H9 (cell line): ENCODE data around the gene LHX4. TPM values are rescaled to one million over a fixed set of nuclear protein-coding genes. Genes with fewer than 3 reads are reported as not detected.

Source experiments
- DNase-seq: peaks from one replicate; pipeline ENCODE4 v3.0.0-alpha.2; 2017
- H2AFZ ChIP-seq: one replicate; pipeline ENCODE4 v1.6.1; 2013; ENCODE audit warnings: mild to moderate bottlenecking, low read length, control low read depth, moderate library complexity
- H2AK5ac ChIP-seq: 2 replicates; pipeline ENCODE4 v1.6.1; 2013; ENCODE audit warnings: low read length, control low read depth, mixed read lengths; ENCODE audit not compliant: insufficient read length
- H2BK120ac ChIP-seq: one replicate; pipeline ENCODE4 v1.6.1; 2013; ENCODE audit warnings: low read depth, mild to moderate bottlenecking, low read length, control low read depth, inconsistent platforms; ENCODE audit not compliant: poor library complexity, severe bottlenecking
- H2BK12ac ChIP-seq: 2 replicates; pipeline ENCODE4 v1.6.1; 2013; ENCODE audit warnings: low read length, control low read depth, mixed read lengths, low read depth; ENCODE audit not compliant: insufficient read length
- H2BK15ac ChIP-seq: 2 replicates; pipeline ENCODE4 v1.6.1; 2013; ENCODE audit warnings: low read depth, low read length, control low read depth
- H2BK20ac ChIP-seq: one replicate; pipeline ENCODE4 v1.6.1; 2013; ENCODE audit warnings: low read depth, mild to moderate bottlenecking, low read length, control low read depth, inconsistent platforms; ENCODE audit not compliant: poor library complexity, severe bottlenecking
- H2BK5ac ChIP-seq: 2 replicates; pipeline ENCODE4 v1.6.1; 2013; ENCODE audit warnings: low read length, control low read depth, mixed read lengths; ENCODE audit not compliant: insufficient read length
- H3K14ac ChIP-seq: 2 replicates; pipeline ENCODE4 v1.6.1; 2013; ENCODE audit warnings: low read length, control low read depth; ENCODE audit not compliant: insufficient read depth
- H3K18ac ChIP-seq: 2 replicates; pipeline ENCODE4 v1.6.1; 2013; ENCODE audit warnings: low read depth, mild to moderate bottlenecking, mixed read lengths, low read length, control low read depth; ENCODE audit not compliant: insufficient read length
- H3K23ac ChIP-seq: 2 replicates; pipeline ENCODE4 v1.6.1; 2013; ENCODE audit warnings: low read length, control low read depth, mixed read lengths, low read depth; ENCODE audit not compliant: insufficient read length
- H3K23me2 ChIP-seq: 2 replicates; pipeline ENCODE4 v1.6.1; 2013; ENCODE audit warnings: low read depth, mild to moderate bottlenecking, mixed read lengths, low read length, control low read depth; ENCODE audit not compliant: insufficient read length, poor library complexity, severe bottlenecking
- H3K27ac ChIP-seq: 2 replicates; pipeline ENCODE4 v1.5.1; 2013; ENCODE audit warnings: low read length, control low read depth, mixed read lengths, low read depth; ENCODE audit not compliant: insufficient read length
- H3K27me3 ChIP-seq: 2 replicates; pipeline ENCODE4 v1.6.1; 2013; ENCODE audit warnings: low read length, control low read depth, inconsistent platforms; ENCODE audit not compliant: insufficient read depth
- H3K4ac ChIP-seq: 2 replicates; pipeline ENCODE4 v1.6.1; 2013; ENCODE audit warnings: low read depth, mild to moderate bottlenecking, control low read depth, inconsistent platforms, low read length, moderate library complexity
- H3K4me1 ChIP-seq: 2 replicates; pipeline ENCODE4 v1.6.1; 2013; ENCODE audit warnings: low read length, control low read depth, inconsistent platforms; ENCODE audit not compliant: insufficient read depth
- H3K4me2 ChIP-seq: 2 replicates; pipeline ENCODE4 v1.6.1; 2013; ENCODE audit warnings: low read length, control low read depth, mixed read lengths; ENCODE audit not compliant: insufficient read length, insufficient read depth
- H3K56ac ChIP-seq: 2 replicates; pipeline ENCODE4 v1.6.1; 2013; ENCODE audit warnings: low read depth, mild to moderate bottlenecking, mixed read lengths, low read length, control low read depth; ENCODE audit not compliant: insufficient read length
- H3K79me1 ChIP-seq: 2 replicates; pipeline ENCODE4 v1.6.1; 2013; ENCODE audit warnings: low read depth, mild to moderate bottlenecking, moderate library complexity, low read length, control low read depth, inconsistent platforms; ENCODE audit not compliant: insufficient read depth, poor library complexity, severe bottlenecking
- H3K79me2 ChIP-seq: 2 replicates; pipeline ENCODE4 v1.6.1; 2013; ENCODE audit warnings: low read length, control low read depth, inconsistent platforms; ENCODE audit not compliant: insufficient read depth
- H3K9ac ChIP-seq: 2 replicates; pipeline ENCODE4 v1.6.1; 2013; ENCODE audit warnings: low read length, control low read depth, mixed read lengths; ENCODE audit not compliant: insufficient read length; ENCODE audit errors: extremely low read depth
- H3K9me3 ChIP-seq: one replicate; pipeline ENCODE4 v1.6.1; 2013; ENCODE audit warnings: low read depth, low read length, inconsistent platforms; ENCODE audit not compliant: control insufficient read depth
- H3T11ph ChIP-seq: one replicate; pipeline ENCODE4 v1.6.1; 2013; ENCODE audit warnings: mild to moderate bottlenecking, low read length, control low read depth, inconsistent platforms
- H4K20me1 ChIP-seq: one replicate; pipeline ENCODE4 v1.6.1; 2013; ENCODE audit not compliant: control insufficient read depth, insufficient read length, insufficient read depth
- H4K5ac ChIP-seq: 2 replicates; pipeline ENCODE4 v1.6.1; 2013; ENCODE audit warnings: low read depth, mild to moderate bottlenecking, mixed read lengths, low read length, control low read depth; ENCODE audit not compliant: insufficient read length
- H4K8ac ChIP-seq: replicated peaks from 2 replicates; pipeline ENCODE4 v1.6.1; 2013; ENCODE audit warnings: low read length, control low read depth, mixed read lengths, low read depth; ENCODE audit not compliant: insufficient read length
- H4K91ac ChIP-seq: 2 replicates; pipeline ENCODE4 v1.6.1; 2013; ENCODE audit warnings: low read depth, mild to moderate bottlenecking, moderate library complexity, mixed read lengths, low read length, control low read depth; ENCODE audit not compliant: insufficient read length
- H3K27ac Mint-ChIP-seq, 3 experiments: 2 replicates in 2 of 3; 3 replicates in 1 of 3; pipeline ENCODE4 v1.8.0; 2020 to 2021; ENCODE audit warnings: mixed read lengths in 3 of 3, mild to moderate bottlenecking in 1 of 3, moderate library complexity in 1 of 3
- H3K27me3 Mint-ChIP-seq: 2 replicates; pipeline ENCODE4 v1.8.0; 2021; ENCODE audit warnings: low read depth, mild to moderate bottlenecking, moderate library complexity, mixed read lengths
- H3K36me3 Mint-ChIP-seq, 3 experiments: 2 replicates in 2 of 3; 3 replicates in 1 of 3; pipeline ENCODE4 v1.8.0; 2020 to 2021; ENCODE audit warnings: low read depth in 3 of 3, mixed read lengths in 3 of 3; ENCODE audit not compliant: insufficient read depth in 1 of 3
- H3K4me1 Mint-ChIP-seq, 2 experiments: 2 replicates each; pipeline ENCODE4 v1.8.0; 2020; ENCODE audit warnings: mixed read lengths in 2 of 2
- H3K4me3 Mint-ChIP-seq, 2 experiments: 2 replicates in 1 of 2; 3 replicates in 1 of 2; pipeline ENCODE4 v1.8.0; 2020 to 2021; ENCODE audit warnings: mild to moderate bottlenecking in 2 of 2, mixed read lengths in 2 of 2, moderate library complexity in 1 of 2
- H3K9me3 Mint-ChIP-seq, 2 experiments: 2 replicates in 1 of 2; 3 replicates in 1 of 2; pipeline ENCODE4 v1.8.0; 2020; ENCODE audit warnings: mild to moderate bottlenecking in 2 of 2, mixed read lengths in 2 of 2, moderate library complexity in 1 of 2
- CTCF ChIP-seq: fragments of 200-600 bp; sonication (generic); conservative IDR thresholded peaks from 3 replicates; pipeline ENCODE4 v1.8.0; 2021; ENCODE audit warnings: antibody characterized with exemption, mild to moderate bottlenecking
- WGBS: extraction: QIAGEN DNeasy Blood & Tissue Kit; methylation state at CpG from one replicate; pipeline ENCODE4 v1.1.7; 2013; ENCODE audit warnings: missing lambda C conversion rate, low lambda C conversion rate, mixed read lengths; ENCODE audit not compliant: insufficient read length; ENCODE audit errors: extremely low coverage; 5-methylcytosine and 5-hydroxymethylcytosine counted together
- total RNA-seq: library from RNA; stranded (reverse); gene quantifications from 2 replicates; pipeline ENCODE4 v1.2.1, GENCODE V29; 2021

LHX4 gene
- total RNA-seq, 1 experiment from 2014 or later = 1.9 TPM

GRCh38 chr1:180218806-180219765, 11.0 kb upstream of the LHX4 start:
- Mint-ChIP-seq H3K36me3 (peaks cover 0 to 2% (median 0%) of the 10 kb centered on the region in 3 experiments; a peak in 2 of 7 replicates), H3K9me3 (no peaks in the 10 kb centered on the region), H3K4me1 (peaks cover 6 to 17% of the 10 kb centered on the region in 2 experiments), H3K27me3 (peaks cover 53% of the 10 kb centered on the region), H3K27ac (peak overlapping the region in 1 of 3 experiments; percentile 48; a peak in 1 of 7 replicates), H3K4me3 (peak overlapping the region in 1 of 2 experiments; percentile 16; a peak in 1 of 5 replicates)
- Histone ChIP-seq H2BK5ac (no peak overlapping the region), H3K4me1 (0 out of 2 replicates have a peak, but pooled peaks cover 2% of the 10 kb centered on the region), H3K4ac (no peak overlapping the region), H3T11ph (no peak overlapping the region), H3K79me2 (no peaks in the 10 kb centered on the region), H3K27ac (no peak overlapping the region), H3K56ac (no peak overlapping the region), H3K4me2 (no peak overlapping the region), H3K79me1 (no peaks in the 10 kb centered on the region), H4K91ac (no peak overlapping the region), H4K5ac (no peak overlapping the region), H3K23me2 (no peaks in the 10 kb centered on the region), H2BK15ac (no peak overlapping the region), H4K8ac (no peak overlapping the region), H2AK5ac (no peak overlapping the region), H3K9me3 (no peaks in the 10 kb centered on the region), H3K14ac (no peak overlapping the region), H2AFZ (no peak overlapping the region), H3K18ac (no peak overlapping the region), H4K20me1 (no peaks in the 10 kb centered on the region), H3K9ac (no peak overlapping the region), H3K23ac (no peak overlapping the region), H3K27me3 (no peaks in the 10 kb centered on the region), H2BK120ac (no peak overlapping the region), H2BK20ac (no peak overlapping the region), H2BK12ac (no peak overlapping the region)
- TF ChIP-seq CTCF = no peak
- WGBS = no CpG with 5 or more reads among the region's 20 CpGs
- DNase-seq = no peak
